GM21825 (cell line): ENCODE results near the gene DLX3.

Experiments
- ATAC-seq: cut with Tn5 transposase; IDR thresholded peaks from one replicate; pipeline ENCODE4 v1.9.1; 2021; ENCODE audit warnings: mild to moderate bottlenecking, moderate library complexity; ENCODE audit not compliant: unreplicated experiment

DLX3 gene

DNA sequence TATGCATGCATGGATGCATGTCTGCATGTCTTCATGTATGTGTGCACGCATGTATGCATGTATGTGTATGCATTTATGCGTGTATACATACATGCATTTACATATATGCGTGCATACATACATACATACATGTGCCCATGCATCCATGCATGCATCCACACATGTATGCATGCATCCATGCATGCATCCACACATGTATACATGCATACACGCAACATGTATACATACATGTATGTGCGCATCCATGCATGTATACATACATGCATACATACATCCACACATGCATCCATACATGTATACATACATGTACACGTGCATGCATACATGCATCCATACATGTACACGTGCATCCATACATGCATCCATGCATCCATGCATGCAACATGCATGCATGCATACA, 29.8 kb upstream of the DLX3 start:
- ATAC-seq = no peak

DNA sequence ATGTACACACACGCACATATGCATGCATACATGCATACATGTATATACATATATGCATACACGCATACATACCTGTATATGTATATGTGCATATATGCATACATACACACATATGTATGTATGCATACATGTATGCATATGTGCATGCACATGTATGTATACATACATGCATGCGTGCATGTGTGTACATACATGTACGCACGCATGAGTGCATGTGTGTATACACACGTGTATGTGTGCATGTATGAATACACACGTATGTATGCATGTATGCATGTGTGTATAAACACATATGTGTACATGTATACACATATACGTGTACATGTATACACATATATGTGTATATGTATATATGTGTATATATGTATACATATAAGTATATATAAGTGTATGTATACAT, 28.5 kb upstream of the DLX3 start:
- ATAC-seq = no peak

DNA sequence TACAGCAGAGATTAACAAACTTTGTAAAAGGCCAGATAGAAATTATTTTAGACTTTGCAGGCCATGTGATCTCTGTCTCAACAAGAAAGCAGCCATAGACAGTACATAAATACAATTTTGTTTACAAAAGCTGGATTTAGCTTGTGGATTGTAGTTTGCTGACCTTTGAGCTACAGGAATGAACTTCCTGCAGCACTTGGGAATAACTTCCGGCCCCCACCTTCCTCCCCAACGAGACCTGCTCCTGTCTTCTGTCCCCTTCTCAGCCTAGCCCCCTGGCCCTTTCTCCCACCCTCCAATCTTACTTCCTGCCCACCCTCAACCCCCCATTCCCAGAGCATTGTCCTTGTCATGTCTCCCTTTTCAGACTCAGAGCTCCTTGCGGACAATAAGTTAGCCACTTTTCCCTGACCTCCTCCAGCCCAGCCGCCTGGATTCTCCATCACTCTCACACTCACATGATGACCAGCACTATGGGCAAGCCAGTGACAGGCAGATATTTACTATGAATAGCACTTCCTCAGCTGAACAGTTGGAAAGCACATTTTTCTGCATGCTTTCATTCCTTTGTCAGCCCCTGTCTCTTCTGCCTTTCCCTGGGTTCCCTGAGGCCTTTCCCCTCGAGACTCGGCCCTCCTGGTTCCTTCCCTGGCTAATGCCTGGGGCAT, 27.6 kb upstream of the DLX3 start:
- no peak for ATAC-seq

DNA sequence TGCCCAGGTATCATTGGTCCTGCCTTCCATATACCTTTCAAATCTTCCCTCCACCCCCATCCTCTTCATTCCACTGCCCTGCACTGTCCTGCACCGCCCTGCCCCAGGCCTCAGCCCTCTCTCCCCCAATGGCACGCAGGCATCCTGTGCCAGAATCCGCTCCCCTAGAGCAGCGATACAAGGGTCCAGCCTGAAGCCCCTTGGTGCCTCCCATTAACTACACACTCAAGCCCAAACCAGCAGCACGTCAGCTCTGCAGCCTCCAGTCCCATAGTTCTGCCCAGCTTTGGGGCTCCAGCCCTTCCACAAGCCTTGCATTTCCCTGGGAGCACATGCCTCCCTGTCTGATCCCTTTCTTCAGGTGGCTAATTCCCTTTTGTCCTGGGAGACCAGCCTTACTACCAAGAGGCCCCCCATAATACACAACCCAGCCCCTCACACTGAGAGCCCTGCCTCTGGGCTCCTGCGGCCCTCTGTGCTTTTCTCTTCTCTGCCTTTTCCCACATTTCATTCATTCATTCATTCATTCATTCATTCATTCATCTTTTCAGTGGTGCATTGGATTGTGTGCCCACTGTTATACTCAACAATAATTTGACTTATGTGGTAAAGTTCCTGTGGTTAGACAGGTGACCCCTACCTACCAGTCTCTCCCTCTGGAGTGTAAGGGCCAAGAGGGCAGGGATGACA, 26.8 kb upstream of the DLX3 start:
- ATAC-seq = no peak

- no peak for ATAC-seq
Measured at GRCh38 chr17:50020841-50021599, 26.0 kb upstream of the DLX3 start.

GRCh38 chr17:50018909-50019308, 23.9 kb upstream of the DLX3 start:
- no peak for ATAC-seq

DNA sequence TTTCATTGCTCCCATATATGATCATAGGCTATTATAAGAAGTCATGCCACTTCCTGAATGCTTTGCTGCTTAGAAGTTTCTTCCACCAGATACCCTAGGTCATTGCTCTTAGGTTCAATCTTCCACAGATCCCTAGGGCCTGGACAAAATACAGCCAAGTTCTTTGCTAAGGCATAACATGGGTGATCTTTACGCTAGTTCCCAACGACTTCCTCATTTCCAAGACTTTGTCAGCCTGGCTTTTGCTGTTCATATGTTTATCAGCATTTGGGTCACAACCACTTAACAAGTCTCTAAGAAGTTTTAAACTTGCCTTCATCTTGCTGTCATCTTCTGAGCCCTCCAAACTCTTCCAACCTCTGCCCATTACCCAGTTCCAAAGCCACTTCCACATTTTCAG, 20.1 kb upstream of the DLX3 start:
- ATAC-seq = no peak

GRCh38 chr17:50014471-50015088, 19.6 kb upstream of the DLX3 start:
- ATAC-seq = no peak

DNA sequence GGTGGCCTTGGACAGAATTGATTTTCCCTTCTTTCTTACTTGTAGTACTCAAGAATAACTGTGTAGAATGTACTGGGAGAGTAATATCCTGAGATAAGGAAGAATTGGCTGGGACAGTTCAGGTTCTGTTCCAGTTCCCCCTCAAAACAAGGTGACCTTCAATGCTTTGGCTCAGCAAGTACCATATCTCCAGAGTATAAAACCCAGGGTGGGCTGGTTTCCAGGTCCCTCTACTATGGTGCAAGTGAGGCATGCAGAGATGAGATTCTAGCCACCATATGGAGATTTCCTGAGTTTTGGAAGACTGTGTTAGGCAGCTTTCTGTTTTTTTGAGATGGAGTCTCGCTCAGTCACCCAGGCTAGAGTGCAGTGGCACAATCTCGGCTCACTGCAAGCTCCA, 18.1 kb upstream of the DLX3 start:
- ATAC-seq = no peak

DNA sequence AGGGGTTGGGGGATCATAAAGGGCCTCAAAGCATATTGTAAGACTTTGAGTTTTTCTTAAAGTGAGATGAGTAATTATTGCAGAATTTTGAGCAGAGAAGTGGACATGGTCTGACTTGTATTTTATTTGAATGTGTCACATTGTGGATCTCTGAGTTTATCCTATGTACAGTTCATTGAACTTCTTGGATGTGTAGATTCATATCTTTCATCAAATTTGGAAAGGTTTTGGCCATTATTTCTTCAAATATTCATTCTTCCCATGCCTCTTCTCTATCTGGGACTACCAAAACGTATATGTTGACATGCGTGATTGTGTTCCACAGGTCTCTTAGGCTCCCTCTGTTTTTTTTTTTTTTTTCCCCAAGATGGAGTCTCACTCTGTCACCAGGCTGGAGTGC, 14.3 kb upstream of the DLX3 start:
- ATAC-seq = no peak

DNA sequence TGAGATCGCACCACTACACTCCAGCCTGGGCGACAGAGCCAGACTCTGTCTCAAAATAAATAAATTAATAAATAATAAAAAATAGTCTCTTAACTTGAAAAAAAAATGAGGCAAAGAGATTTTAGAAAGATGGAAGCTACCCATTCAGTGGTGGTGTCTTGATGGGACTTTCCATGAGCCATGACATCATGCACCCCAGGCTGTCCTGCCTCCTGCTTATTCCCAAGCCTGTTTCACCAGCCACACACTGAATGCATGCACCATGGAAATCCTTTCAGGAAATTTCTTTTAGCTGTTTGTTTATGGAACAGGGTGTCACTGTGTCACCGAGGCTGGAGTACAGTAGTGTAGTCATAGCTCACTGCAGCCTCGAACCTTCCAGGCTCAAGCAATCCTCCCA, 8.9 kb upstream of the DLX3 start:
- ATAC-seq = no peak

- no peak for ATAC-seq
Measured at GRCh38 chr17:49998836-49999511, 4.0 kb upstream of the DLX3 start.

- ATAC-seq = peak; percentile 62
Measured at GRCh38 chr17:49997773-49998703, 3.0 kb upstream of the DLX3 start.

- no peak for ATAC-seq
Measured at GRCh38 chr17:49997301-49997650, 2.3 kb upstream of the DLX3 start.

- no peak for ATAC-seq
Measured at GRCh38 chr17:49996495-49997300, 1.7 kb upstream of the DLX3 start.

DNA sequence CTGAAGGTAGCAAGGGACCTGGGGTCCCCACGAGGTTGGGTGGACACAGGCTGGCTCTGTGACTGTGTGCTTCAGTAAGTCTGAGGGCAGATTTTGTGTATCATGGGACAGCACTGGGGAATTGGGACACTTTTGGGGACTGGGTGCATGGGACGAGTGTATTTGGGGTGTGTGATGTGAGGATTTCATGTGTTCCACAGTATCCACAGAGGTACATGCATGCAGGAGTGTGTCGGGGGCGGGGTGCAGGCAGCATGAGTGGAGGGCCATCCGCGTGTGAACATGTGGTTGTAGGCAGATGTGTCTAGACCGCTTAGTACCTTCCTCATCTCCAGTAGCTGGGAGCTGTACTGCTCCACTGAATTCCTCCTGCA, 1.1 kb upstream of the DLX3 start:
- no peak for ATAC-seq

- no peak for ATAC-seq
Measured at GRCh38 chr17:49994085-49995054, 654 bp downstream of the DLX3 start.

GRCh38 chr17:49993423-49994060, 1.5 kb downstream of the DLX3 start:
- no peak for ATAC-seq
